ENCODE results near the gene CORIN. TPM values are rescaled to one million over a fixed set of nuclear protein-coding genes. Genes with fewer than 3 reads are reported as not detected.

Gene CORIN
- total and polyA plus RNA-seq, 4 donors, result 1.4 to 1.9 (median 1.7) TPM

GRCh38 chr4:47690611-47691010, 147.3 kb downstream of the CORIN start:
- no peaks in the 10 kb centered on the region for H3K27me3 ChIP-seq (ENCODE audit: control insufficient read depth, insufficient read depth, low read length)
- H3K4me3 ChIP-seq (ENCODE audit: low read depth, low read length), result no peak overlapping the region
- 77% methylated on average over 2 of the region's 3 CpGs for WGBS (ENCODE audit: insufficient coverage)
- no peaks in the 10 kb centered on the region for H3K36me3 ChIP-seq (ENCODE audit: control insufficient read depth, insufficient read depth, low read length)
- no peaks in the 10 kb centered on the region for H3K9me3 ChIP-seq (ENCODE audit: control insufficient read depth, insufficient read depth, low read length)
- no peaks in the 10 kb centered on the region for H3K4me1 ChIP-seq (ENCODE audit: control insufficient read depth, insufficient read depth, low read length)
- no peak overlapping the region for H3K27ac ChIP-seq (ENCODE audit: low read depth, low read length)
- DNase-seq (ENCODE audit: low read depth in 4 of 6, low spot score in 6 of 6), result no peak

GRCh38 chr4:47686294-47686872, 151.5 kb downstream of the CORIN start:
- Histone ChIP-seq H3K36me3 (ENCODE audit: control insufficient read depth, insufficient read depth, low read length) (no peaks in the 10 kb centered on the region), H3K4me3 (ENCODE audit: low read depth, low read length) (no peak overlapping the region), H3K9me3 (ENCODE audit: control insufficient read depth, insufficient read depth, low read length) (no peaks in the 10 kb centered on the region), H3K27me3 (ENCODE audit: control insufficient read depth, insufficient read depth, low read length) (no peaks in the 10 kb centered on the region), H3K27ac (ENCODE audit: low read depth, low read length) (no peak overlapping the region), H3K4me1 (ENCODE audit: control insufficient read depth, insufficient read depth, low read length) (no peaks in the 10 kb centered on the region)
- DNase-seq (ENCODE audit: low read depth in 4 of 6, low spot score in 6 of 6), result no peak
- no CpG with 5 or more reads among the region's 9 CpGs for WGBS (ENCODE audit: insufficient coverage)

GRCh38 chr4:47675806-47676205, 162.1 kb downstream of the CORIN start:
- Histone ChIP-seq H3K9me3 (ENCODE audit: control insufficient read depth, insufficient read depth, low read length) (no peaks in the 10 kb centered on the region), H3K27ac (ENCODE audit: low read depth, low read length) (no peak overlapping the region), H3K4me1 (ENCODE audit: control insufficient read depth, insufficient read depth, low read length) (no peaks in the 10 kb centered on the region), H3K27me3 (ENCODE audit: control insufficient read depth, insufficient read depth, low read length) (no peaks in the 10 kb centered on the region), H3K36me3 (ENCODE audit: control insufficient read depth, insufficient read depth, low read length) (no peaks in the 10 kb centered on the region), H3K4me3 (ENCODE audit: low read depth, low read length) (no peak overlapping the region)
- no peak for DNase-seq (ENCODE audit: low read depth in 4 of 6, low spot score in 6 of 6)
- WGBS (ENCODE audit: insufficient coverage), result 100% methylated on average over 2 of the region's 2 CpGs

- H3K9me3 ChIP-seq (ENCODE audit: control insufficient read depth, insufficient read depth, low read length), result no peaks in the 10 kb centered on the region
- no peaks in the 10 kb centered on the region for H3K27me3 ChIP-seq (ENCODE audit: control insufficient read depth, insufficient read depth, low read length)
- no CpG with 5 or more reads among the region's 4 CpGs for WGBS (ENCODE audit: insufficient coverage)
- H3K4me3 ChIP-seq (ENCODE audit: low read depth, low read length), result no peak overlapping the region
- no peak for DNase-seq (ENCODE audit: low read depth in 4 of 6, low spot score in 6 of 6)
- no peaks in the 10 kb centered on the region for H3K4me1 ChIP-seq (ENCODE audit: control insufficient read depth, insufficient read depth, low read length)
- H3K36me3 ChIP-seq (ENCODE audit: control insufficient read depth, insufficient read depth, low read length), result no peaks in the 10 kb centered on the region
- no peak overlapping the region for H3K27ac ChIP-seq (ENCODE audit: low read depth, low read length)
These were observed 163.7 kb downstream of the CORIN start for GRCh38 chr4:47674144-47674543.

- DNase-seq (ENCODE audit: low read depth in 4 of 6, low spot score in 6 of 6), result no peak
- no peak overlapping the region for H3K4me3 ChIP-seq (ENCODE audit: low read depth, low read length)
- H3K9me3 ChIP-seq (ENCODE audit: control insufficient read depth, insufficient read depth, low read length), result no peaks in the 10 kb centered on the region
- H3K27me3 ChIP-seq (ENCODE audit: control insufficient read depth, insufficient read depth, low read length), result no peaks in the 10 kb centered on the region
- 100% methylated on average over 1 of the region's 3 CpGs for WGBS (ENCODE audit: insufficient coverage)
- H3K27ac ChIP-seq (ENCODE audit: low read depth, low read length), result no peak overlapping the region
- no peaks in the 10 kb centered on the region for H3K36me3 ChIP-seq (ENCODE audit: control insufficient read depth, insufficient read depth, low read length)
- no peaks in the 10 kb centered on the region for H3K4me1 ChIP-seq (ENCODE audit: control insufficient read depth, insufficient read depth, low read length)
These were observed 165.2 kb downstream of the CORIN start for GRCh38 chr4:47672696-47673095.

- no peak overlapping the region for H3K4me3 ChIP-seq (ENCODE audit: low read depth, low read length)
These were observed 167.9 kb downstream of the CORIN start for GRCh38 chr4:47669946-47670345.

GRCh38 chr4:47668810-47669408, 169.0 kb downstream of the CORIN start:
- DNase-seq (ENCODE audit: low read depth in 4 of 6, low spot score in 6 of 6), result peak; percentile 10 to 91 (median 47)
- no peaks in the 10 kb centered on the region for H3K9me3 ChIP-seq (ENCODE audit: control insufficient read depth, insufficient read depth, low read length)
- H3K4me1 ChIP-seq (ENCODE audit: control insufficient read depth, insufficient read depth, low read length), result no peaks in the 10 kb centered on the region
- WGBS (ENCODE audit: insufficient coverage), result 20% methylated on average over 1 of the region's 11 CpGs
- H3K27me3 ChIP-seq (ENCODE audit: control insufficient read depth, insufficient read depth, low read length), result no peaks in the 10 kb centered on the region
- no peak overlapping the region for H3K27ac ChIP-seq (ENCODE audit: low read depth, low read length)
- H3K36me3 ChIP-seq (ENCODE audit: control insufficient read depth, insufficient read depth, low read length), result no peaks in the 10 kb centered on the region
- no peak overlapping the region for H3K4me3 ChIP-seq (ENCODE audit: low read depth, low read length)

More at GRCh38 chr4:47669946-47670345, 167.9 kb downstream of the CORIN start:
- Histone ChIP-seq H3K27me3 (ENCODE audit: control insufficient read depth, insufficient read depth, low read length) (no peaks in the 10 kb centered on the region), H3K36me3 (ENCODE audit: control insufficient read depth, insufficient read depth, low read length) (no peaks in the 10 kb centered on the region), H3K9me3 (ENCODE audit: control insufficient read depth, insufficient read depth, low read length) (no peaks in the 10 kb centered on the region), H3K4me1 (ENCODE audit: control insufficient read depth, insufficient read depth, low read length) (no peaks in the 10 kb centered on the region), H3K27ac (ENCODE audit: low read depth, low read length) (no peak overlapping the region)
- no peak for DNase-seq (ENCODE audit: low read depth in 4 of 6, low spot score in 6 of 6)
- 45% methylated on average over 2 of the region's 5 CpGs for WGBS (ENCODE audit: insufficient coverage)

- no peak overlapping the region for H3K4me3 ChIP-seq (ENCODE audit: low read depth, low read length)
- no peaks in the 10 kb centered on the region for H3K4me1 ChIP-seq (ENCODE audit: control insufficient read depth, insufficient read depth, low read length)
- DNase-seq (ENCODE audit: low read depth in 4 of 6, low spot score in 6 of 6), result no peak
- no peak overlapping the region for H3K27ac ChIP-seq (ENCODE audit: low read depth, low read length)
- 93% methylated on average over 1 of the region's 2 CpGs for WGBS (ENCODE audit: insufficient coverage)
- H3K27me3 ChIP-seq (ENCODE audit: control insufficient read depth, insufficient read depth, low read length), result no peaks in the 10 kb centered on the region
- H3K9me3 ChIP-seq (ENCODE audit: control insufficient read depth, insufficient read depth, low read length), result no peaks in the 10 kb centered on the region
- H3K36me3 ChIP-seq (ENCODE audit: control insufficient read depth, insufficient read depth, low read length), result no peaks in the 10 kb centered on the region
These were observed 169.6 kb downstream of the CORIN start for GRCh38 chr4:47668256-47668655.

GRCh38 chr4:47667552-47667951, 170.3 kb downstream of the CORIN start:
- H3K36me3 ChIP-seq (ENCODE audit: control insufficient read depth, insufficient read depth, low read length), result no peaks in the 10 kb centered on the region

More at GRCh38 chr4:47667552-47667951, 170.3 kb downstream of the CORIN start:
- DNase-seq (ENCODE audit: low read depth in 4 of 6, low spot score in 6 of 6), result no peak
- H3K9me3 ChIP-seq (ENCODE audit: control insufficient read depth, insufficient read depth, low read length), result no peaks in the 10 kb centered on the region
- no peaks in the 10 kb centered on the region for H3K27me3 ChIP-seq (ENCODE audit: control insufficient read depth, insufficient read depth, low read length)
- no peak overlapping the region for H3K4me3 ChIP-seq (ENCODE audit: low read depth, low read length)
- no CpG with 5 or more reads among the region's 3 CpGs for WGBS (ENCODE audit: insufficient coverage)
- H3K27ac ChIP-seq (ENCODE audit: low read depth, low read length), result no peak overlapping the region
- H3K4me1 ChIP-seq (ENCODE audit: control insufficient read depth, insufficient read depth, low read length), result no peaks in the 10 kb centered on the region
